ES-I3 (cell line): ENCODE data around the gene HOMEZ.
"Not testable (repeated sequence)": the region's sequence is repeated elsewhere in the genome, so short reads cannot be mapped to it uniquely, and the experiment has no call there.

ENCODE experiments used
- H3K36me3 ChIP-seq: 2 replicates; pipeline ENCODE4 v1.6.1; 2013; ENCODE audit warnings: mild to moderate bottlenecking, low read length, control low read depth, moderate library complexity; ENCODE audit not compliant: insufficient read depth
- H3K4me1 ChIP-seq: 2 replicates; pipeline ENCODE4 v1.6.1; 2013; ENCODE audit warnings: mild to moderate bottlenecking, control low read depth, low read length; ENCODE audit not compliant: insufficient read depth
- H3K9ac ChIP-seq: 2 replicates; pipeline ENCODE4 v1.6.1; 2013; ENCODE audit warnings: low read depth, mild to moderate bottlenecking, low read length, moderate library complexity
- H3K9me3 ChIP-seq: 2 replicates; pipeline ENCODE4 v1.6.1; 2013; ENCODE audit warnings: mild to moderate bottlenecking, low read length, moderate library complexity; ENCODE audit not compliant: control insufficient read depth, insufficient read depth

The HOMEZ gene

DNA sequence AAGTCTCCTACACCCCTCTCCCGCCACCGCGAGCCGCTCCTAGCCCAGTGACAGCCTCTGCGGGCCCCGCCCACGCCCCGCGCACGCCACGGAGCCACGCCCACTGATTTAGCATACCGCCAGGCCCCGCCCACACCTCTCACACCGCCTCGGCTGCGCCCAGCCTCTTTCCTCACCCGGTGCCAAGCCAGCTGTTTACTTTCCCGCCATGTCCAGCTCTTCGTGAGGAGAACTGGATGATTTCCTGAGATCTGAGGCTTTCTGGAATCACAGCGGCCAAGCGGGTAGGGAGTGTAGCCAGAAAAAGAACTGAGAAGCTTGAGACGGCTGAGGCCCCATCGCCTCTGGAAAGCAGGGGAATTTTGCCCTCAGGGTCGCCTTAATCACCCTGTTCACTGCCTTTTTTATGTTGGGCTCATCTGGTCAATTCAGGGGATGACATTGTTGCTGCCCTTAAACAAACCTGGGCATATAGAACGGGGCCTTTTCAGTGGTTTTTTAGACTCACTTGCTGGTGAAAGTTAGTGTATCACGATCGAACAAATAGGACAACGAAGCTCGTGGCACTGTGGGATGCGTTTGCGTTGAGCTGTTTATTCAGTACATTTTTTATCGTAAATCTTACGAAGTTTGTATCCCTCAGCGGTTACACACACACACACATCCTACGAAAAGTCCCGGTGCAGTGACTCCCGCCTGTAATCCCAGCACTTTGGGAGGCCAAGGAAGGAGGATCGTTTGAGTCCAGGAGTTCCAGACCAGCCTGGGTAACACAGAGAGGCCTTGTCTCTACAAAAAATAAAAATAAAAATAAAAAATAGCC lies 47.9 kb downstream of the HOMEZ start, which contains the start of gene RNF212B:
Gene RNF212B, plus strand, starts transcription at position 165 of the 823 bp plus-strand sequence. CDS start 2,410 bp downstream, outside the sequence.
- H3K4me1 ChIP-seq = peaks cover 3% of the 10 kb centered on the region; the same call in 1 of the 2 replicates
- H3K9ac ChIP-seq = peak within 1 kb of the TSS; percentile 73
- no peaks in the 10 kb centered on the region for H3K36me3 ChIP-seq
- H3K9me3 ChIP-seq = no peaks in the 10 kb centered on the region

DNA sequence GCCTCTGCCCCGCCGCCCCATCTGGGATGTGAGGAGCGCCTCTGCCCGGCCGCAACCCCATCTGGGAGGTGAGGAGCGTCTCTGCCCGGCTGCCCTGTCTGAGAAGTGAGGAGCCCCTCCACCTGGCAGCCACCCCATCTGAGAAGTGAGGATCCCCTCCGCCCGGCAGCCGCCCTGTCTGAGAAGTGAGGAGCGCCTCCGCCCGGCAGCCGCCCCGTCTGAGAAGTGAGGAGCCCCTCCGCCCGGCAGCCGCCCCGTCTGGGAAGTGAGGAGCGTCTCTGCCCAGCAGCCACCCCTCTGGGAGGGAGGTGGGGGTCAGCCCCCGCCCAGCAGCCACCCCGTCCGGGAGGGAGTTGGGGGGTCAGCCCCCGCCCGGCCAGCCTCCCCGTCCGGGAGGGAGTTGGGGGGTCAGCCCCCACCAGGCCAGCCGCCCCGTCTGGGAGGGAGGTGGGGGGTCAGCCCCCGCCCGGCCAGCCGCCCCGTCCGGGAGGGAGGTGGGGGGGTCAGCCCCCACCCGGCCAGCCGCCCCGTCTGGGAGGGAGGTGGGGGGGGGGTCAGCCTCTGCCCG lies 53.6 kb downstream of the HOMEZ start:
- not testable (repeated sequence) for H3K9me3 ChIP-seq, H3K9ac ChIP-seq, H3K36me3 ChIP-seq, H3K4me1 ChIP-seq

DNA sequence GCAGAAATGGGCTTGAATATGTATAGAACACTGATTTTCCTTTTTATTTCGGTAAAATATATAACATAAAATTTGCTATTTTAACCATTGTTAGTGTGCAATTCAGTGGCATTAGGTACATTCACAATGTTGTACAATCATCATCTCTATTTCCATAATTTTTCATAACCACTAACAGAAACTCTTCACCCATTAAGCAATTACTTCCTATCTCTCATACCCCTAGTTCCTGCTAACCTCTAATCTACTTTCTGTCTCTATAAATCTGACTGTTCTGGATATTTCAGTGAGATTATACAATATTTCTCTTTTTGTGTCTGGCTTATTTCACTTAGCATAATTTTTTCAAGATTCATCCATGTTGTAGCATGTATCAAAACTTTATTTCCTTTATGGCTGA lies 57.1 kb downstream of the HOMEZ start:
- Histone ChIP-seq H3K36me3 (no peaks in the 10 kb centered on the region), H3K9ac (no peak overlapping the region), H3K9me3 (no peaks in the 10 kb centered on the region), H3K4me1 (no peaks in the 10 kb centered on the region)

DNA sequence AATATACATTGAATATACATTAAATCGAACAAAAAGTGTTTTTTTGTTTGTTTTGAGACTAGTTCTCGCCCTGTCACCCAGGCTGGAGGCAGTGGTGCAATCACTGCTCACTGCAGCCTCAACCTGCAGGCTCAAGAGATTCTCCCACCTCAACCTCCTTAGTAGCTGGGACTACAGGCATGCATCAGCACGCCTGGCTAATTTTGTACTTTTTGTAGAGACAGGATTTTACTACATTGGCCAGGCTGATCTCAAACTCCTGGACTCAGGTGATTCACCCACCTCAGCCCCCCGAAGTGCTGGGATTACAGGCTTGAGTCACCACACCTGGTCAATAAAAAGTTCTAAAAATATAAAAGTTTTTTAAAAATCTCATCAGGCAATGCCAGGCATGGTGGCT lies 58.4 kb downstream of the HOMEZ start:
- Histone ChIP-seq H3K4me1 (no peaks in the 10 kb centered on the region), H3K9me3 (no peaks in the 10 kb centered on the region; the same call in 1 of the 2 replicates), H3K36me3 (no peaks in the 10 kb centered on the region), H3K9ac (no peak overlapping the region)

DNA sequence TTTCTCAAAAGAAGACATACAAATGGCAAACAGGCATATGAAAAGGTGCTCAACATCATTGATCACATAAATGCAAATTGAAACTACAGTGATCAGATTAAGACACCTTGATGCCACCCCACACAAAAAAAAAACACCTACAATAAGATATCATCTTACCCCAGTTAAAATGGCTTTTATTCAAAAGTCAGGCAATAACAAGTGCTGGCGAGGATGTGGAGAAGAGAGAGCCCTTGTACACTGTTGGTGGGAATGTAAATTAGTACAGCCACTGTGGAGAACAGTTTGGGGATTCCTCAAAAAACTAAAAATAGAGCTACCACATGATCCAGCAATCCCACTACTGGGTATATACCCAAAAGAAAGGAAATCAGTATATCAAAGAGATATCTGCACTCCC lies 61.0 kb downstream of the HOMEZ start:
- H3K36me3 ChIP-seq, H3K4me1 ChIP-seq, H3K9me3 ChIP-seq, H3K9ac ChIP-seq: not testable (repeated sequence)
